ENCODE results near the gene PKP1.
A peak's percentile ranks its signal among the peaks of the same experiment; 100 is the strongest.

PKP1 gene

DNA sequence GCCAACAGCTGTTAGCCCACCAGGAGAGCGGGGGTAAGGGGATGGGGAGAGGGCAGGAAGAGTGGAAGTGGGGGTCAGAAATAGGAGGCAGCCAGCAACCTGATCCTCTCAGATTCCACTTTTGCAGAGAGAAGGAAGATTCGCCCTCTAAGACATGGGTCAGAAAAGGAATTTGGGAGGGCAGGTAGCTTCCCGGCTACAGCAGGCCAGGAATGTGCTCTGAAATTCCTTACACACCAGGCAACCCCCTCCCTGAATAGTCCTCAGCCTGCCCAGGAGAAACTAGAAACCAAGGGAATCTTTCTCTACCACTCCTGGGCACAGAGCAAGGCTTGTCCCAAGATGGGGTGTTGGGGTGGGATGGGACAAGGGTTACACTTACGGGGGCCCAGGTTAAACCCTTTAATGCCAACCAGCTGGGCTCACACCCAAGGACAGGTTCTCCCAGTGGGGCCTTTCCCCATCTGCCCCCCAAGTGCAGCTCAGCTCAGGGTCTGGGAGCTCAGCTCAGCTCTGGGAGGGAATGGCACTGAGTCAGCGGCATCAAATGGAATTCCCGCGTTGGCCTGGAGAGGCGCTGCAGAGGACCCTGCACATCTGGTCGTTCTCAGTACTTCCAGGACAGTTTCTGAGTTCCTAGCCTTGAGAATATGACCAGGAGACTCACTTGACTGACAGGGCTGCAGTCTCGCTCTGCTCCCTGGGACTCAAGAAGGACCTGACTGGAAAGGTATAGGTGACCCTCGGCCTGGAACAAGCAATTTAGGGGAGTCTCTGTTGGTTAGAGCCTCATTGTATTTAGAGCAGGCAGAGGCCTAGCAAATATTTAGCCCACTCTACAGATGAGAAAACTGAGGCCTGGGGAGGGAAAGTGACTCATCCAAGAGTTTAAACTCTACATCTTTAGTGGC, 93.4 kb downstream of the PKP1 start:
- no peak for DNase-seq

GRCh38 chr1:201377611-201378092, 94.3 kb downstream of the PKP1 start, which contains the start of gene TNNT2:
TSS of gene TNNT2 (minus strand) at chr1:201377680. CDS start at chr1:201373254, 4,426 bp downstream.
- no peak for DNase-seq

GRCh38 chr1:201378804-201379203, 95.5 kb downstream of the PKP1 start:
- DNase-seq = no peak

- no peak for DNase-seq
Observed at GRCh38 chr1:201379733-201380242, 96.5 kb downstream of the PKP1 start.

GRCh38 chr1:201381130-201381529, 97.8 kb downstream of the PKP1 start:
- peak; percentile 82 for DNase-seq
